ENCODE data around the gene CERK. TPM values are rescaled to one million over a fixed set of nuclear protein-coding genes. Genes with fewer than 3 reads are reported as not detected.

CERK gene
- total and polyA plus RNA-seq, 4 donors = 7.9 to 24.3 (median 10.2) TPM

DNA sequence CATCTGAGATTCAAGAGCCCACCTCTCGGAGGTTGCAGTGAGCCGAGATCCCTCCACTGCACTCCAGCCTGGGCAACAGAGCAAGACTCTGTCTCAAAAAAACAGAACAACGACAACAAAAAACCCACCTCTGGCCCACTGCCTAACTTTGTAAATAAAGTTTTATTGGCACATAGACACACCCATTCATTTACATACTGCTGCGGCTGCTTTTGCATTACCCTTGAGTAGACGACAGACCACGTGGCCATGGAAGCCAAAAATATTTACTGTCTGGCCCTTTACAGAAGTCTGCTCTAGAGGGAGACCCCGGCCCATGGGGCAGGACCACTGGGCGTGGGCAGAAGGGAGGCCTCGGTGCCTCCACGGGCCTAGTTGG, 70.8 kb downstream of the CERK start (continued):
- TF ChIP-seq EGR1 (IDR thresholded peaks at IDR 0.05; ENCODE audit: low read depth in 2 of 2) = no peak
- no peak for TF ChIP-seq HNF4A (conservative IDR thresholded peaks at IDR 0.05)
- no peak for TF ChIP-seq NR2F2 (IDR thresholded peaks at IDR 0.05)
- no peak for TF ChIP-seq TAF1 (conservative IDR thresholded peaks at IDR 0.05)
- no peak for TF ChIP-seq JUND (IDR thresholded peaks at IDR 0.05)
- no peak for TF ChIP-seq GABPA (IDR thresholded peaks at IDR 0.05 in 1 of 2, conservative IDR thresholded peaks at IDR 0.05 in 1 of 2)
- TF ChIP-seq RXRA (IDR thresholded peaks at IDR 0.05) = no peak
- TF ChIP-seq SP1 (IDR thresholded peaks at IDR 0.05) = no peak

DNA sequence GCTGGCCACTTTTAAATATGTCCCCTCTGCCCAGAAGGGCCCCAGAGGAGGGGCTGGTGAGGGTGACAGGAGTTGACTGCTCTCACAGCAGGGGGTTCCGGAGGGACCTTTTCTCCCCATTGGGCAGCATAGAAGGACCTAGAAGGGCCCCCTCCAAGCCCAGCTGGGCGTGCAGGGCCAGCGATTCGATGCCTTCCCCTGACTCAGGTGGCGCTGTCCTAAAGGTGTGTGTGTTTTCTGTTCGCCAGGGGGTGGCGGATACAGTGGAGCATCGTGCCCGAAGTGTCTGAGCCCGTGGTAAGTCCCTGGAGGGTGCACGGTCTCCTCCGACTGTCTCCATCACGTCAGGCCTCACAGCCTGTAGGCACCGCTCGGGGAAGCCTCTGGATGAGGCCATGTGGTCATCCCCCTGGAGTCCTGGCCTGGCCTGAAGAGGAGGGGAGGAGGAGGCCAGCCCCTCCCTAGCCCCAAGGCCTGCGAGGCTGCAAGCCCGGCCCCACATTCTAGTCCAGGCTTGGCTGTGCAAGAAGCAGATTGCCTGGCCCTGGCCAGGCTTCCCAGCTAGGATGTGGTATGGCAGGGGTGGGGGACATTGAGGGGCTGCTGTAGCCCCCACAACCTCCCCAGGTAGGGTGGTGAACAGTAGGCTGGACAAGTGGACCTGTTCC, 71.3 kb downstream of the CERK start:
- no peaks in the 10 kb centered on the region for H3K4me1 ChIP-seq (ENCODE audit: control insufficient read depth in 4 of 4, insufficient read depth in 4 of 4, low read length in 3 of 4)
- TF ChIP-seq EGR1 (IDR thresholded peaks at IDR 0.05; ENCODE audit: low read depth in 2 of 2) (no peak), RAD21 (IDR thresholded peaks at IDR 0.05) (no peak), SP1 (IDR thresholded peaks at IDR 0.05) (no peak), HNF4G (IDR thresholded peaks at IDR 0.05) (no peak), TAF1 (conservative IDR thresholded peaks at IDR 0.05) (no peak), FOXA2 (IDR thresholded peaks at IDR 0.05) (no peak), JUND (IDR thresholded peaks at IDR 0.05) (no peak), GABPA (IDR thresholded peaks at IDR 0.05 in 1 of 2, conservative IDR thresholded peaks at IDR 0.05 in 1 of 2) (no peak), YY1 (IDR thresholded peaks at IDR 0.05) (no peak), FOXA1 (IDR thresholded peaks at IDR 0.05) (no peak), RXRA (IDR thresholded peaks at IDR 0.05) (no peak)
- TF ChIP-seq, protein P1, sequence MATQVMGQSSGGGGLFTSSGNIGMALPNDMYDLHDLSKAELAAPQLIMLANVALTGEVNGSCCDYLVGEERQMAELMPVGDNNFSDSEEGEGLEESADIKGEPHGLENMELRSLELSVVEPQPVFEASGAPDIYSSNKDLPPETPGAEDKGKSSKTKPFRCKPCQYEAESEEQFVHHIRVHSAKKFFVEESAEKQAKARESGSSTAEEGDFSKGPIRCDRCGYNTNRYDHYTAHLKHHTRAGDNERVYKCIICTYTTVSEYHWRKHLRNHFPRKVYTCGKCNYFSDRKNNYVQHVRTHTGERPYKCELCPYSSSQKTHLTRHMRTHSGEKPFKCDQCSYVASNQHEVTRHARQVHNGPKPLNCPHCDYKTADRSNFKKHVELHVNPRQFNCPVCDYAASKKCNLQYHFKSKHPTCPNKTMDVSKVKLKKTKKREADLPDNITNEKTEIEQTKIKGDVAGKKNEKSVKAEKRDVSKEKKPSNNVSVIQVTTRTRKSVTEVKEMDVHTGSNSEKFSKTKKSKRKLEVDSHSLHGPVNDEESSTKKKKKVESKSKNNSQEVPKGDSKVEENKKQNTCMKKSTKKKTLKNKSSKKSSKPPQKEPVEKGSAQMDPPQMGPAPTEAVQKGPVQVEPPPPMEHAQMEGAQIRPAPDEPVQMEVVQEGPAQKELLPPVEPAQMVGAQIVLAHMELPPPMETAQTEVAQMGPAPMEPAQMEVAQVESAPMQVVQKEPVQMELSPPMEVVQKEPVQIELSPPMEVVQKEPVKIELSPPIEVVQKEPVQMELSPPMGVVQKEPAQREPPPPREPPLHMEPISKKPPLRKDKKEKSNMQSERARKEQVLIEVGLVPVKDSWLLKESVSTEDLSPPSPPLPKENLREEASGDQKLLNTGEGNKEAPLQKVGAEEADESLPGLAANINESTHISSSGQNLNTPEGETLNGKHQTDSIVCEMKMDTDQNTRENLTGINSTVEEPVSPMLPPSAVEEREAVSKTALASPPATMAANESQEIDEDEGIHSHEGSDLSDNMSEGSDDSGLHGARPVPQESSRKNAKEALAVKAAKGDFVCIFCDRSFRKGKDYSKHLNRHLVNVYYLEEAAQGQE (IDR thresholded peaks at IDR 0.05) = no peak
- TF ChIP-seq, protein P2, sequence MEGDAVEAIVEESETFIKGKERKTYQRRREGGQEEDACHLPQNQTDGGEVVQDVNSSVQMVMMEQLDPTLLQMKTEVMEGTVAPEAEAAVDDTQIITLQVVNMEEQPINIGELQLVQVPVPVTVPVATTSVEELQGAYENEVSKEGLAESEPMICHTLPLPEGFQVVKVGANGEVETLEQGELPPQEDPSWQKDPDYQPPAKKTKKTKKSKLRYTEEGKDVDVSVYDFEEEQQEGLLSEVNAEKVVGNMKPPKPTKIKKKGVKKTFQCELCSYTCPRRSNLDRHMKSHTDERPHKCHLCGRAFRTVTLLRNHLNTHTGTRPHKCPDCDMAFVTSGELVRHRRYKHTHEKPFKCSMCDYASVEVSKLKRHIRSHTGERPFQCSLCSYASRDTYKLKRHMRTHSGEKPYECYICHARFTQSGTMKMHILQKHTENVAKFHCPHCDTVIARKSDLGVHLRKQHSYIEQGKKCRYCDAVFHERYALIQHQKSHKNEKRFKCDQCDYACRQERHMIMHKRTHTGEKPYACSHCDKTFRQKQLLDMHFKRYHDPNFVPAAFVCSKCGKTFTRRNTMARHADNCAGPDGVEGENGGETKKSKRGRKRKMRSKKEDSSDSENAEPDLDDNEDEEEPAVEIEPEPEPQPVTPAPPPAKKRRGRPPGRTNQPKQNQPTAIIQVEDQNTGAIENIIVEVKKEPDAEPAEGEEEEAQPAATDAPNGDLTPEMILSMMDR (IDR thresholded peaks at IDR 0.05; ENCODE audit: low read depth, low read length, missing input control) = no peak
- TF ChIP-seq, protein P3, sequence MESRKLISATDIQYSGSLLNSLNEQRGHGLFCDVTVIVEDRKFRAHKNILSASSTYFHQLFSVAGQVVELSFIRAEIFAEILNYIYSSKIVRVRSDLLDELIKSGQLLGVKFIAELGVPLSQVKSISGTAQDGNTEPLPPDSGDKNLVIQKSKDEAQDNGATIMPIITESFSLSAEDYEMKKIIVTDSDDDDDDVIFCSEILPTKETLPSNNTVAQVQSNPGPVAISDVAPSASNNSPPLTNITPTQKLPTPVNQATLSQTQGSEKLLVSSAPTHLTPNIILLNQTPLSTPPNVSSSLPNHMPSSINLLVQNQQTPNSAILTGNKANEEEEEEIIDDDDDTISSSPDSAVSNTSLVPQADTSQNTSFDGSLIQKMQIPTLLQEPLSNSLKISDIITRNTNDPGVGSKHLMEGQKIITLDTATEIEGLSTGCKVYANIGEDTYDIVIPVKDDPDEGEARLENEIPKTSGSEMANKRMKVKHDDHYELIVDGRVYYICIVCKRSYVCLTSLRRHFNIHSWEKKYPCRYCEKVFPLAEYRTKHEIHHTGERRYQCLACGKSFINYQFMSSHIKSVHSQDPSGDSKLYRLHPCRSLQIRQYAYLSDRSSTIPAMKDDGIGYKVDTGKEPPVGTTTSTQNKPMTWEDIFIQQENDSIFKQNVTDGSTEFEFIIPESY (IDR thresholded peaks at IDR 0.05) = no peak
- no peaks in the 10 kb centered on the region for H3K27me3 ChIP-seq (ENCODE audit: control insufficient read depth in 4 of 4, insufficient read depth in 4 of 4, low read length in 3 of 4)
- no peak overlapping the region for H3K9ac ChIP-seq (ENCODE audit: low read depth in 1 of 2, low read length in 2 of 2)
- H3K9me3 ChIP-seq (ENCODE audit: control insufficient read depth in 4 of 4, low read length in 3 of 4) = no peaks in the 10 kb centered on the region
- H3K36me3 ChIP-seq (ENCODE audit: control insufficient read depth in 4 of 4, insufficient read depth in 3 of 4, low read depth in 1 of 4, low read length in 3 of 4) = peaks cover 28 to 65% (median 45%) of the 10 kb centered on the region in 4 donors
- no peak for DNase-seq (ENCODE audit: low spot score)
- 98% methylated on average over 17 of the region's 17 CpGs for WGBS
- H3K4me3 ChIP-seq (ENCODE audit: low read depth in 1 of 3, low read length in 3 of 3) = no peak overlapping the region
- H3K27ac ChIP-seq (ENCODE audit: low read depth in 1 of 2, low read length in 2 of 2) = no peak overlapping the region
